ENCODE results near the gene ZFP82.

The ZFP82 gene

DNA sequence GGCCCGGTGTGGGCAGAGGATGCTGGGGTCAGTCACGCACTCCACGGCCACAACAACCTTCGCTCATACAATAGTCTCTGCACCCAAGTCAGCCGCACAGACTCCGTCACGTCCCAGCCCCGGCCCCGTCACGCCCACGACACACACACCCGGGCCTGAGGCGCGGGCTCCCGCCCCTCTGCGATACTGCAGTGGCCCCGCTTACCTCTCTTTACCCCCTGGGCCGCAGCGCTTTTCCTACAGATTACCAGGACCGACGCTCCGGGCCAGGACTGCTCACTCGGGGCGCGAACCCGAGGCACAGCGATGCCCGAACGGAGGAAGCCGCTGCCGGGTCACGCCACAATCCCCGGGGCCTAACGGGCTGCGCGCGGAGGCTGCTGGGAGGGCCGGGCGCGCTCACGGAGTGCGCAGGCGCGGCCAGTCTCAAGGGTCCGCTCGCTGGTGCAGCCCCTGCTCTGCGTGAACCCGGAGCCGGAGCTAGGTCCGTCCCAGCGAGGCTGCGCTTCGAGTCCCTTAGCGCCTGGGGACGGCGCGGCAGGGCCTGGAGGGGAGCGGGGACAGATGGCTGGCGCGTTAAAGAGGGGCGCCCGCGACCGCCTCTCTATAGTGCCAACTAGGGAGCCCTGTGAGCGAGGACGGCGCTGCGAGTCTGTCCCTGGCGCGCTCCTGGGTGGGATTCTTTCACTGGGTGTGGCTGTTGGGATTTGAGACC lies at the start of gene ZFP82:
TSS of gene ZFP82 (minus strand) at position 358 of the 715 bp plus-strand sequence. CDS start 8,855 bp downstream, outside the sequence.
- H3K4me3 ChIP-seq (ENCODE audit: low read depth in 1 of 2, low read length in 2 of 2), result peak within 1 kb of the TSS; percentile 68 to 77
- H3K27ac ChIP-seq (ENCODE audit: low read length), result peak within 1 kb of the TSS; percentile 45
- H3K36me3 ChIP-seq (ENCODE audit: control insufficient read depth in 1 of 2, insufficient read depth in 2 of 2, low read length in 2 of 2), result peaks cover 0 to 6% of the 10 kb centered on the region in 2 donors
- H3K27me3 ChIP-seq (ENCODE audit: low read depth, low read length), result peaks cover 6% of the 10 kb centered on the region
- H3K4me1 ChIP-seq (ENCODE audit: control insufficient read depth in 1 of 2, insufficient read depth in 2 of 2, low read length in 2 of 2), result peaks cover 0 to 15% of the 10 kb centered on the region in 2 donors
- H3K9me3 ChIP-seq (ENCODE audit: control insufficient read depth in 1 of 2, low read length in 2 of 2), result no peaks in the 10 kb centered on the region

DNA sequence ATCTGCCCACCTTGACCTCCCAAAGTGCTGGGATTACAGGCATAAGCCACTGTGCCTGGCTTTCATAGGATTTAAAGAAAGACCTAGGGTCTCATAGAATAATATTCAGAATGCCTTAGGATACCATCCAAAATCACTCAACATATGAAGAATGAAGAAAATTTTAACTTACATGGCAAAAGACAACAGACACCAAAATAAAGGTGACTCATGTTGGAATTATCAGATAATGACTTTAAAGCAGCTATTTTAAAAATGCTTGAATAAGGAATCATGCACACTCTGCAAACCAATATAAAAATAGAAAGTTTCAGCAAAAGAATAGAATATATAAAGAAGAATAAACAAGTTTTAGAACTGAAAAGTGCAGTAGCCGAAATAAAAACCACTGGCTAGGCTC lies 41.6 kb upstream of the ZFP82 start:
- Histone ChIP-seq H3K4me3 (ENCODE audit: low read depth in 1 of 2, low read length in 2 of 2) (no peak overlapping the region), H3K27ac (ENCODE audit: low read length) (no peak overlapping the region), H3K4me1 (ENCODE audit: control insufficient read depth in 1 of 2, insufficient read depth in 2 of 2, low read length in 2 of 2) (no peaks in the 10 kb centered on the region), H3K27me3 (ENCODE audit: low read depth, low read length) (no peaks in the 10 kb centered on the region), H3K9me3 (ENCODE audit: control insufficient read depth in 1 of 2, low read length in 2 of 2) (peaks cover 8 to 23% of the 10 kb centered on the region in 2 donors), H3K36me3 (ENCODE audit: control insufficient read depth in 1 of 2, insufficient read depth in 2 of 2, low read length in 2 of 2) (peaks cover 0 to 45% of the 10 kb centered on the region in 2 donors)

DNA sequence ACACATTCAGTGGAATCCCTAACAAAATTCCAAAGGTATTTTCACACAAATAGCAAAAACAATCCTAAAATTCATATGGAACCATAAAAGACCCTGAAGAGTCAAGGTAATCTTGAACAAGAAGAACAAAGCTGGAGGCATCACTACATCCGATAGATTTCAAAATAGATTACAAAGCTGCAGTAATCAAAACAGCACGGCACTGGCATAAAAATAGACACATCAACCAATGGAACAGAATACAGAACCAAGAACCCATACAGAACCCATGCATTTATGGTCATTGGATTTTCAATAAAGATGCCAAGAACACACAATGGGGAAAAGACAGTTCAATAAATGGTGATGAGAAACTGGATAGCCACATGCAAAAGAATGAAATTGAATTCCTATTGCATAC lies 38.4 kb upstream of the ZFP82 start:
- Histone ChIP-seq H3K9me3 (ENCODE audit: control insufficient read depth in 1 of 2, low read length in 2 of 2) (peaks cover 19 to 45% of the 10 kb centered on the region in 2 donors), H3K27me3 (ENCODE audit: low read depth, low read length) (no peaks in the 10 kb centered on the region), H3K4me3 (ENCODE audit: low read depth in 1 of 2, low read length in 2 of 2) (peak overlapping the region in 1 of 2 donors; percentile 28), H3K27ac (ENCODE audit: low read length) (no peak overlapping the region), H3K36me3 (ENCODE audit: control insufficient read depth in 1 of 2, insufficient read depth in 2 of 2, low read length in 2 of 2) (peaks cover 0 to 61% of the 10 kb centered on the region in 2 donors), H3K4me1 (ENCODE audit: control insufficient read depth in 1 of 2, insufficient read depth in 2 of 2, low read length in 2 of 2) (no peaks in the 10 kb centered on the region)

DNA sequence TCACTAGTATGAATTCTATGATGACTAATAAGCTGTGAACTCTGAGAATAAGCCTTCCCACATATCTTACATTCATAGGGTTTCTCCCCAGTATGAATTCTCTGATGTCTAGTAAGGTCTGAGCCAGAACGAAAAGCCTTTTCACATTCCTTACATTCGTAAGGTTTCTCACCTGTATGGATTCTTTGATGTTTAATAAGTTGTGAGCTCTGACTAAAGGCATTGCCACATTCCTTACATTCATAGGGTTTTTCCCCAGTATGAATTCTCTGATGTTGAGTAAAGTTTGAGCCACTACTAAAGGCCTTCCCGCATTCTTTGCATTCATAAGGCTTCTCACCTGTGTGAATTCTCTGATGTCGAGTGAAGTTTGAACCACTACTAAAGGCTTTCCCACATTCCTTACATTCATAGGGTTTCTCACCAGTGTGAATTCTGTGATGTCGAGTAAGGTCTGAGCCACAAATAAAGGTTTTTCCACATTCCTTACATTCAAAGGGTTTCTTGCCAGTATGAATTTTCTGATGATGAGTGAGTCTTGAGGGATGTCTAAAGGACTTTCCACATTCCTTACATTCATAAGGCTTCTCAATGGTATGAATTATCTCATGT lies 30.7 kb upstream of the ZFP82 start:
- peaks cover 32 to 80% of the 10 kb centered on the region in 2 donors for H3K36me3 ChIP-seq (ENCODE audit: control insufficient read depth in 1 of 2, insufficient read depth in 2 of 2, low read length in 2 of 2)
- no peaks in the 10 kb centered on the region for H3K4me1 ChIP-seq (ENCODE audit: control insufficient read depth in 1 of 2, insufficient read depth in 2 of 2, low read length in 2 of 2)
- peaks cover 61 to 78% of the 10 kb centered on the region in 2 donors for H3K9me3 ChIP-seq (ENCODE audit: control insufficient read depth in 1 of 2, low read length in 2 of 2)
- H3K4me3 ChIP-seq (ENCODE audit: low read depth in 1 of 2, low read length in 2 of 2), result peak overlapping the region; percentile 26 to 53
- H3K27ac ChIP-seq (ENCODE audit: low read length), result no peak overlapping the region
- H3K27me3 ChIP-seq (ENCODE audit: low read depth, low read length), result no peaks in the 10 kb centered on the region

DNA sequence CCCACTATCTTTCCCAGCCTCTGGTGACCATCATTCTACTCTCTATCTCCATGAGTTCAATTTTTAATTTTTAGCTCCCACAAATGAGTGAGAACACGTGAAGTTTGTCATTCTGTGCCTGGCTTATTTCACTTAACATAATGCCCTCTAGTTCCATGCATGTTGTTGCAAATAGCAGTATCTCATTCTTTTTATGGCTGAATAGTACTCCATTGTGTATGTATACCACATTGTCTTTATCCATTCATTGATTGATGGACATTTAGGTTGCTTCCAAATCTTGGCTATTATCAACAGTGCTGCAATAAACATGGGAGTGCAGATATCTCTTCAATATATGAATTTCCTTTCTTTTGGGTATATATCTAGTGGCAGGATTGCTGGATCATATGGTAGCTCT lies 22.9 kb upstream of the ZFP82 start:
- peaks cover 0 to 10% of the 10 kb centered on the region in 2 donors for H3K36me3 ChIP-seq (ENCODE audit: control insufficient read depth in 1 of 2, insufficient read depth in 2 of 2, low read length in 2 of 2)
- no peak overlapping the region for H3K4me3 ChIP-seq (ENCODE audit: low read depth in 1 of 2, low read length in 2 of 2)
- H3K9me3 ChIP-seq (ENCODE audit: control insufficient read depth in 1 of 2, low read length in 2 of 2), result peaks cover 12 to 55% of the 10 kb centered on the region in 2 donors
- no peaks in the 10 kb centered on the region for H3K4me1 ChIP-seq (ENCODE audit: control insufficient read depth in 1 of 2, insufficient read depth in 2 of 2, low read length in 2 of 2)
- no peaks in the 10 kb centered on the region for H3K27me3 ChIP-seq (ENCODE audit: low read depth, low read length)
- H3K27ac ChIP-seq (ENCODE audit: low read length), result no peak overlapping the region

DNA sequence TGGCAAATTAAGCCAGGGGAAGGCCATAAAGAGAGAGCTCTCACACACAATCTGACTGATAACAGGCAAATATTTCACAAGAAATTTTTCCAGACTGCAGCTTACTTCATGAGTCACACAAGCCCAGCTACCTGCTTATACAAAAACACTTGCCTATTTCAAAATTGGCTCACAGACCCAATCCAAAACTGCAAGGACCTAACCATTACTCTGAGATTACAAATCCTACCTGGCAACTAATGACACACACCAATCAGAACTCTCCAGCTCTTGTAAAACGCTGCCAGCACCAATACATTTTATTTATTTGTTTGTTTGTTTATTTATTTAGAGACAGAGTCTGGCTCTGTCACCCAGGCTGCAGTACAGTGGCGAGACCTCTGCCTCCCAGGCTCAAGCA lies 18.1 kb upstream of the ZFP82 start:
- H3K27ac ChIP-seq (ENCODE audit: low read length), result no peak overlapping the region
- no peak overlapping the region for H3K4me3 ChIP-seq (ENCODE audit: low read depth in 1 of 2, low read length in 2 of 2)
- no peaks in the 10 kb centered on the region for H3K27me3 ChIP-seq (ENCODE audit: low read depth, low read length)
- H3K4me1 ChIP-seq (ENCODE audit: control insufficient read depth in 1 of 2, insufficient read depth in 2 of 2, low read length in 2 of 2), result no peaks in the 10 kb centered on the region
- peaks cover 0 to 26% of the 10 kb centered on the region in 2 donors for H3K9me3 ChIP-seq (ENCODE audit: control insufficient read depth in 1 of 2, low read length in 2 of 2)
- H3K36me3 ChIP-seq (ENCODE audit: control insufficient read depth in 1 of 2, insufficient read depth in 2 of 2, low read length in 2 of 2), result no peaks in the 10 kb centered on the region

DNA sequence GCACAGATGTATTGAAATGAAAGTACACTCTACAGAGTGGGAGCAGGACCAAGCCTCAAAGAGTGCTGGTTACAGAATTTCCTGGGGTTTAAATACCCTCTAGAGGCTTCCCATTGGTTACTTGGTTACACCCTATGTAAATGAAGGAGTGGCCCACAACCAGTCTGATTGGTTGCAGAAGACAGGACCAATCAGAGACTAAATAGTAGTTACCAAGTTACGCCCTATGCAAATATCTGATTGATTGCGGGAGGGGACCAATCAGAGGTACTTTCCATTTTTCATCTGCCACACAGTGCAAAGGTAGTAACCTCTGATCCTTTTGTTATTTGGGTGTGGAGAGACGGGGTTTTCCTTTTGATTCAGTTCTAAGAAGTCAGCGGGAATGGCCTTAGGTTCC lies 5.5 kb upstream of the ZFP82 start:
- peaks cover 0 to 3% of the 10 kb centered on the region in 2 donors for H3K4me1 ChIP-seq (ENCODE audit: control insufficient read depth in 1 of 2, insufficient read depth in 2 of 2, low read length in 2 of 2)
- no peaks in the 10 kb centered on the region for H3K9me3 ChIP-seq (ENCODE audit: control insufficient read depth in 1 of 2, low read length in 2 of 2)
- H3K27ac ChIP-seq (ENCODE audit: low read length), result no peak overlapping the region
- H3K36me3 ChIP-seq (ENCODE audit: control insufficient read depth in 1 of 2, insufficient read depth in 2 of 2, low read length in 2 of 2), result no peaks in the 10 kb centered on the region
- no peak overlapping the region for H3K4me3 ChIP-seq (ENCODE audit: low read depth in 1 of 2, low read length in 2 of 2)
- H3K27me3 ChIP-seq (ENCODE audit: low read depth, low read length), result peaks cover 6% of the 10 kb centered on the region

DNA sequence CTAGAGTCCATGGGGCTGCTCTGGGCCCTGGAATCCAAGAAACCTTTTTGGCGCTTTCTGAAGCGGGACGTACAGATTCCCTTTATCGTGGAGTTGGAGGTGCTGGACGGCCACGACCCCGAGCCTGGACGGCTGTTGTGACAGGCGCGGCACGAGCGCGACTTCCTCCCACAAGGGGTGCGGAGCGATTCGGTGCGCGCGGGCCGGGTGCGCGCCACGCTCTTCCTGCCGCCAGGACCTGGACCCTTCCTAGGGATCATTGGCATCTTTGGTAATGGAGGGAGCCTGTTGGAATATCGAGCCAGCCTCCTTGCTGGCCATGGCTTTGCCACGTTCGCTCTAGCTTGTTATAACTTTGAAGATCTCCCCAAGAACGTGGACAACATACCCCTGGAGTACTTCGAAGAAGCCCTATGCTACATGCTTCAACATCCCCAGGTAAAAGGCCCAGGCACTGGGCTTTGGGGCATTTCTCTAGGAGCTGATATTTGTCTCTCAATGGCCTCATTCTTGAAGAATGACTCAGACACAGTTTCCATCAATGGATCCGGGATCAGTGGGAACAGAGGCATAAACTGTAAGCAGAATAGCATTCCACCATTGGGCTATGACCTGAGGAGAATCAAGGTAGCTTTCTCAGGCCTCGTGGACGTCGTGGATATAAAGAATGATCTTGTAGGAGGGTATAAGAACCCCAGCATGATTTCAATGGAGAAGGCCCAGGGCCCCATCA lies 3.5 kb upstream of the ZFP82 start:
- Histone ChIP-seq H3K9me3 (ENCODE audit: control insufficient read depth in 1 of 2, low read length in 2 of 2) (no peaks in the 10 kb centered on the region), H3K4me3 (ENCODE audit: low read depth in 1 of 2, low read length in 2 of 2) (peak overlapping the region; percentile 26 to 67), H3K27me3 (ENCODE audit: low read depth, low read length) (peaks cover 6% of the 10 kb centered on the region), H3K4me1 (ENCODE audit: control insufficient read depth in 1 of 2, insufficient read depth in 2 of 2, low read length in 2 of 2) (peaks cover 0 to 15% of the 10 kb centered on the region in 2 donors), H3K27ac (ENCODE audit: low read length) (no peak overlapping the region), H3K36me3 (ENCODE audit: control insufficient read depth in 1 of 2, insufficient read depth in 2 of 2, low read length in 2 of 2) (no peaks in the 10 kb centered on the region)

DNA sequence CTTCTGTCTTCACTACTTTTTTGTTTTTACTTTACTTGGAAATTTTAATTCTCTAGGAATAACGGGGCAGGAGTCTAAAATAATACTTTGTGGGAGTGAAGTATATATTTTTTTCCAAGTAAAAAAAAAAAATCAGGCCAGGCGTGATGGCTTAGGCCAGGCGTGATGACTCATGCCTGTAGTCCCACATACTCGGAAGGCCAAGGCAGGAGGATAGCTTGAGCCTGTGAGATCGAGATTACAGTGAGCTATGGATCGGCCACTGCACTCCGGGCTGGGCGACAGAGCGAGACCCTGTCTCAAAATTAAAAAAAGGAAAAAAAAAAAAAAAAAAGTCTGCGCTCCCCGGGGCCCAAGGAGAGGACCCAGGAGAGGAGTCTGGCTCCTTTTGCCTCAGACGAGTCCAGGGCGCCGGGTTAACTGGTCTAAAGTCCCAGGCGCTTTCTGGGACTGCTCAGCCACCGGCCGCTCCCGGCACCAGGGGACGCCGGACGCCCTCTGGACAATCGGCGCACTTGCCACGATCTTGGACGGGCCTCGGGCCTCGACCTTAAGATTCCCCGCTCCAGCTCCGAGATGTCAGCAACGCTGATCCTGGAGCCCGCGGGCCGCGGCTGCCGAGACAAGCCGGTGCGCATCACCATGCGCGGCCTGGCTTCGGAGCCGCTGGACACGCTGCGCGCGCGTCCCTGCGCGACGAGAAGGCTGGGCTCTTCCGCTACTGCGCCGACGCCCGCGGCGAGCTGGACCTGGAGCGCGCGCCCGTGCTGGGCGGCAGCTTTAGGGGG lies 2.7 kb upstream of the ZFP82 start:
- H3K27ac ChIP-seq (ENCODE audit: low read length), result no peak overlapping the region
- no peaks in the 10 kb centered on the region for H3K9me3 ChIP-seq (ENCODE audit: control insufficient read depth in 1 of 2, low read length in 2 of 2)
- H3K36me3 ChIP-seq (ENCODE audit: control insufficient read depth in 1 of 2, insufficient read depth in 2 of 2, low read length in 2 of 2), result no peaks in the 10 kb centered on the region
- H3K4me1 ChIP-seq (ENCODE audit: control insufficient read depth in 1 of 2, insufficient read depth in 2 of 2, low read length in 2 of 2), result peaks cover 0 to 15% of the 10 kb centered on the region in 2 donors
- H3K27me3 ChIP-seq (ENCODE audit: low read depth, low read length), result peaks cover 6% of the 10 kb centered on the region
- peak overlapping the region; percentile 26 to 67 for H3K4me3 ChIP-seq (ENCODE audit: low read depth in 1 of 2, low read length in 2 of 2)

DNA sequence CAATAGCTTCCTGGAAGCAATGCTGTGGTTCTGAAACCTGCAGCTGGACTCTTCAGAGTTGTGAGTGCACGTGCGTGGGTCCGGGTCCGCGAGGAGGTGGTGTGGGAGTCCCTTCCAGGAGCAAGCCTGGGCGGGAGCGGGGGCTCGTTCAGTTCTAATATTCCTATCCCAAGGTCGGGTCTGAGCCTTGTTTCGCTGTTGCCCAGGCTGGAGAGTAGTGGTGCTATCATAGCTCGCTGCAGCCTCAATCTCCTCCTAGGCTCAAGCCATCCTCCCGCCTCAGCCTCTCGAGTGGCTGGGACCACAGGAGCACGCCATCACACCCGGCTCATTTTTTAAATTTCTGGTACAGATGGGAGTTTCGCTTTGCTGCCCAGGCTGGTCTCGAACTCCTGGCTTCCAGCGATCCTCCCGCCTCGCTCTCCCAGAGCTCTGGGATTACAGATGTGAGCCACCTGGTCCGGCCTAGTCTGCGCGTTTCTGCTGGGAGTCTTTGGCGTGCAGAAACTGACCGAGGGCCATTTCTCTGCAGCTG lies 625 bp downstream of the ZFP82 start:
- peak overlapping the region; percentile 45 for H3K27ac ChIP-seq (ENCODE audit: low read length)
- H3K4me1 ChIP-seq (ENCODE audit: control insufficient read depth in 1 of 2, insufficient read depth in 2 of 2, low read length in 2 of 2), result peaks cover 0 to 15% of the 10 kb centered on the region in 2 donors
- H3K4me3 ChIP-seq (ENCODE audit: low read depth in 1 of 2, low read length in 2 of 2), result peak overlapping the region; percentile 68 to 77
- H3K27me3 ChIP-seq (ENCODE audit: low read depth, low read length), result peaks cover 6% of the 10 kb centered on the region
- peaks cover 0 to 12% of the 10 kb centered on the region in 2 donors for H3K36me3 ChIP-seq (ENCODE audit: control insufficient read depth in 1 of 2, insufficient read depth in 2 of 2, low read length in 2 of 2)
- H3K9me3 ChIP-seq (ENCODE audit: control insufficient read depth in 1 of 2, low read length in 2 of 2), result no peaks in the 10 kb centered on the region

Data from muscle layer of duodenum (tissue), 2 donors.